Right atrium auricular region (tissue), 2 donors: ENCODE data around the gene NT5C3B. TPM values are rescaled to one million over a fixed set of nuclear protein-coding genes. Genes with fewer than 3 reads are reported as not detected.
A peak's percentile ranks its signal among the peaks of the same experiment; 100 is the strongest.
"Not testable (repeated sequence)": the region's sequence is repeated elsewhere in the genome, so short reads cannot be mapped to it uniquely, and the experiment has no call there.

Source experiments
- DNase-seq: peaks from one replicate; pipeline ENCODE4 v3.0.0-alpha.2; 2019; ENCODE audit warnings: low spot score
- H3K27ac ChIP-seq, 2 donors: fragments of 200-600 bp; sonication (generic); 1 replicate in 1 of 2; 2 replicates in 1 of 2; pipeline ENCODE4 v1.5.1; 2016 to 2019
- H3K27me3 ChIP-seq, 2 donors: fragments of 200-600 bp; sonication (generic); one replicate each; pipeline versions ENCODE4 v1.5.1 to v1.6.0; 2017 to 2019
- H3K36me3 ChIP-seq: fragments of 200-600 bp; sonication (generic); one replicate; pipeline ENCODE4 v1.5.1; 2016
- H3K4me1 ChIP-seq, 2 donors: fragments of 200-600 bp; sonication (generic); one replicate each; pipeline versions ENCODE4 v1.5.1 to v1.6.0; 2017 to 2019
- H3K4me3 ChIP-seq, 2 donors: fragments of 200-600 bp; sonication (generic); 1 replicate in 1 of 2; 2 replicates in 1 of 2; pipeline ENCODE4 v1.5.1; 2017 to 2019; ENCODE audit warnings: mild to moderate bottlenecking in 1 of 2, moderate library complexity in 1 of 2
- H3K9me3 ChIP-seq, 2 donors: fragments of 200-600 bp; sonication (generic); one replicate each; pipeline ENCODE4 v1.5.1; 2019
- total RNA-seq, 2 donors: library from RNA; depleted of rRNA; stranded (reverse); fragments of >200 nt; gene quantifications; one replicate each; pipeline ENCODE4 v1.1.0, GENCODE V29; 2016
- TF ChIP-seq, protein P1 (sequence below), 2 donors: fragments of 200-600 bp; sonication (generic); IDR thresholded peaks; one replicate each; pipeline ENCODE4 v1.5.1; 2019; ENCODE audit warnings: antibody characterized with exemption in 2 of 2

Gene NT5C3B
- total RNA-seq, 2 donors from 2014 or later, result 27.1 to 43.3 TPM

DNA sequence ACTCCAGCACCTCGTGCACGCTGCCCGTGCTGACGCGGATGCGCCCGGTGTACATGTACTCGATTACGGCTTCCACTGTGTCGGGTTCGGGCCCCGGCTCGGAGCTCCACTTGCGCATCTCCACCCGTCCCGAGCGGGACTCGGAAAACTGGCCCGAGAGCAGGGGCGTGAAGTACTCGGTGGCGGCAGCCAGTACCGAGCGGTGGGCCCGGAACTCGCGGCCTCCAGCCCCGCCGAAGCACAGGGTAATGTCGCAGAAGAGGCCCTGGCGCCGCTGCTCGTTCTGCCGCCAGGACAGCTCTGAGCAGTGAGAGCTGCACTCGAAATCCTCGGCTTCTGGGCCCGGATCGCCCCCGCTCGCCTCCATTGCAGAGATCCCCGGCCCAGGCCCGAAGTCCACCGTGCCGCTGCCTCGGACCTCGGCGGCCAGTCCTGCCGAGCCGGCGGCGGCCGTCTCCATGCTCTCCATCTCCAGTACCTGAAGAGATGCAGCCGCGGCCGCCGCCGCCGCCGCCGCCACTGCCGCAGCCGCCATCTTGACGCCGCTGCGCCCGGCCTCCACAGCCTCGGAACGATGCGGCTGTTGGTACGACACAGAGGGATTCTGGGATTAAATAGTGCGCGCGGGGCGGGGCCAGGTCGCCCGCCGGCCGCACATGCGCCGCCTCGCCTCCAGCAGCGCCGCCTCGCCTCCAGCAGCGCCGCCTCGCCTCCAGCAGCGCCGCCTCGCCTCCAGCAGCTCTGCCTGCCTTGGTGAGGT lies 29.0 kb upstream of the NT5C3B start, which contains the start of gene KLHL11:
KLHL11 (minus strand) TSS at position 588 of the 760 bp plus-strand sequence; CDS start at position 535, 53 bp downstream.
- H3K36me3 ChIP-seq, result peaks cover 22% of the 10 kb centered on the region
- peak within 1 kb of the TSS; percentile 94 to 100 for H3K4me3 ChIP-seq
- H3K27ac ChIP-seq, result peak within 1 kb of the TSS; percentile 93 to 97
- H3K9me3 ChIP-seq, result no peaks in the 10 kb centered on the region
- no peaks in the 10 kb centered on the region for H3K27me3 ChIP-seq
- peak; percentile 88 for DNase-seq
- TF ChIP-seq, protein P1, sequence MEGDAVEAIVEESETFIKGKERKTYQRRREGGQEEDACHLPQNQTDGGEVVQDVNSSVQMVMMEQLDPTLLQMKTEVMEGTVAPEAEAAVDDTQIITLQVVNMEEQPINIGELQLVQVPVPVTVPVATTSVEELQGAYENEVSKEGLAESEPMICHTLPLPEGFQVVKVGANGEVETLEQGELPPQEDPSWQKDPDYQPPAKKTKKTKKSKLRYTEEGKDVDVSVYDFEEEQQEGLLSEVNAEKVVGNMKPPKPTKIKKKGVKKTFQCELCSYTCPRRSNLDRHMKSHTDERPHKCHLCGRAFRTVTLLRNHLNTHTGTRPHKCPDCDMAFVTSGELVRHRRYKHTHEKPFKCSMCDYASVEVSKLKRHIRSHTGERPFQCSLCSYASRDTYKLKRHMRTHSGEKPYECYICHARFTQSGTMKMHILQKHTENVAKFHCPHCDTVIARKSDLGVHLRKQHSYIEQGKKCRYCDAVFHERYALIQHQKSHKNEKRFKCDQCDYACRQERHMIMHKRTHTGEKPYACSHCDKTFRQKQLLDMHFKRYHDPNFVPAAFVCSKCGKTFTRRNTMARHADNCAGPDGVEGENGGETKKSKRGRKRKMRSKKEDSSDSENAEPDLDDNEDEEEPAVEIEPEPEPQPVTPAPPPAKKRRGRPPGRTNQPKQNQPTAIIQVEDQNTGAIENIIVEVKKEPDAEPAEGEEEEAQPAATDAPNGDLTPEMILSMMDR (IDR thresholded peaks at IDR 0.05), result no peak
- peaks cover 0 to 37% of the 10 kb centered on the region in 2 donors for H3K4me1 ChIP-seq

DNA sequence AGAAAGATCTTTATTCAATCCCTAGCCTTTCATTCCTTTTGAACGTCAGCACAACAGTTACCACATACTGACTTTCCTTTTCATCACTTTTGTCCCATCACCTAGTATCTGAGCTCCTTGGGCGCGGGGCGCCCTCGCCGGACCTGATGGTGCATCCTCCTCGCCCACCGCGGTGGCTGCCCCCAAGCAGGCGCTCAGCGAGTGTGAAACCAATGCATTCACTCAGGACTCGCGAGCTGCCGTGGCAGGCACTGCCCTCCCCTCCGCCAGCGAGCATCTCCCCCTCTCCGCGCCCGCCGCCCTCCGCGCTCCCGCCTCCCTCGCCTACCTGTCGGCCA lies 28.4 kb upstream of the NT5C3B start:
- Histone ChIP-seq H3K9me3 (no peaks in the 10 kb centered on the region), H3K4me3 (peak overlapping the region; percentile 94 to 100), H3K4me1 (peaks cover 0 to 38% of the 10 kb centered on the region in 2 donors), H3K36me3 (peaks cover 18% of the 10 kb centered on the region), H3K27ac (peak overlapping the region; percentile 93 to 97), H3K27me3 (no peaks in the 10 kb centered on the region)
- TF ChIP-seq, protein P1 (IDR thresholded peaks at IDR 0.05), result no peak
- no peak for DNase-seq

DNA sequence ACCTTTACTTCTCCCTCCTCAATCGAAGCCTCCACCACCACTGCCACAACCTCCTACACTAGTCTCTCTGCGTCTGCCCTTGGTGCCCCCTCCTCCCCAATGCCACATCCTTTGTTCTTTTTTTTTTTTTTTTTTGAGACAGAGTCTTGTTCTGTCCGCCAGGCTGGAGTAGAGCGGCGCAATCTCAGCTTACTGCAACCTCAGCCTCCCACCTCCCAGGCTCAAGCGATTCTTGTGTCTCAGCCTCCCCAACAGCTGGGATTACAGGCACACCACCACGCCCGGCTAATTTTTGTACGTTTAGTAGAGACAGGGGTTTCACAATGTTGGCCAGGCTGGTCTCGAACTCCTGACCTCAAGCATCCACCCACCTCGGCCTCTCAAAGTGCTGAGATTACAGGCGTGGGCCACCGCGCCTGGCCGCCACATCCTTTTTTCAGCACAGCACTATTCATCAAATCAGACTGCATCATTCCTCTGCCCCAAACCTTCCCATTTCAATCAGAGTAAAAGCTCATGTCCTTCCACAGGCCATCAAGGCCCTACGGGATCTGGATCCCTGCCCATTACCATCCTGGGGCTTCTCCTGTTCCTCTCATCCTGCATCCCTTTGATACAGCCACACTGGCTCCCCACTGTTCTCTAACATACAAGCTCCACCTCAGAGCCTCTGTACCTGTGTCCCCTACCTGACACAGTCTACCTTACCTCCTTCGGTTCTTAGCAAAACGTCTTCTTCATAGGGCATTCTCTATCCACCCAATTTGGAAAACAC lies 27.2 kb upstream of the NT5C3B start:
- H3K4me3 ChIP-seq, result no peak overlapping the region
- TF ChIP-seq, protein P1 (IDR thresholded peaks at IDR 0.05), result no peak
- H3K4me1 ChIP-seq, result peaks cover 0 to 38% of the 10 kb centered on the region in 2 donors

DNA sequence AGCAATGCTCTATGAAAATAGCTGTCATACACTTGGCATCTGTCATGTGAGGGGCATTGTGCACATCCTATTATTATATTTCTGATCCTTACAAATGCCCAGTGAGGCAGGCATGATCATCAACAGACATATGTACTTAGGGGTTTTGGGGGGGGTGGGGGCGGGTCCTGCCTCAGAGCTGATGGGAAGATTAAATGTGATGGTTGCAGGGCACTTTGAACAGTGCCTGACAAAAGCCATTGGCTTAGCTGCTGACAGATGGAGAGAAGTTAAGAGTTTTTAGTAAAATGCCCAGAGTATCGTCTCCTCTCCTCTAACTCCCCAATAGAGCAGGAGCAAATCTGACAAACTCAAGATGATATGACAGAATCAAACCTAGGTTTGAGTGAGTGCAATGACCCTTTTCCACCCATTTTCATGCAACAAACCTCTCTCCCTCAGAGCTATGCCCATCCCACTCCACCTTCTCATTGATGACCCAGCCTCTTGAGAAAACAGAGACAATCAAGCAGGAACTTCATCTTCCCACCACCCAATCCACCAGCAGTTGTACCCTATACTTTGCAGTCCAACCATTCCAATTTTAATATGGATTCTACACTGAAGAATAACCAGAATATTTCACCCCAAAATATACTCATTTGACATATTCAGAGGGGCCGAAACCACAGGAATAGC lies 24.4 kb upstream of the NT5C3B start:
- Histone ChIP-seq H3K36me3 (no peaks in the 10 kb centered on the region), H3K4me1 (peaks cover 0 to 36% of the 10 kb centered on the region in 2 donors), H3K27me3 (no peaks in the 10 kb centered on the region), H3K27ac (no peak overlapping the region), H3K4me3 (no peak overlapping the region), H3K9me3 (no peaks in the 10 kb centered on the region)
- TF ChIP-seq, protein P1 (IDR thresholded peaks at IDR 0.05), result no peak
- DNase-seq, result no peak

More for the DNA sequence above, 27.2 kb upstream of the NT5C3B start:
- H3K36me3 ChIP-seq, result peaks cover 12% of the 10 kb centered on the region
- no peak for DNase-seq
- H3K9me3 ChIP-seq, result no peaks in the 10 kb centered on the region
- no peak overlapping the region for H3K27ac ChIP-seq
- H3K27me3 ChIP-seq, result no peaks in the 10 kb centered on the region

DNA sequence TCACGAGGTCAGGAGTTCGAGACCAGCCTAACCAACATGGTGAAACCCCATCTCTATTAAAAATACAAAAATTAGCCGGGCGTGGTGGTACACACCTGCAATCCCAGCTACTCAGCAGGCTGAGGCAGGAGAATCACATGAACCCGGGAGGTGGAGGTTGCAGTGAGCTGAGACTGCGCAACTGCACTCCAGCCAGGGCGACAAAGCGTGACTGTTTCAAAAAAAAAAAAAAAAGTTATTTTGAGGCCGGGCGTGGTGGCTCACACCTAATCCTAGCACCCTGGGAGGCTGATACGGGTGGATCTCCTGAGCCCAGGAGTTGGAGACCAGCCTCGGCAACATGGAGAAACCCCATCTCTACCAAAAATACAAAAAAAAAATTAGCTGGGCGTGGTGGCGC lies 15.3 kb upstream of the NT5C3B start:
- not testable (repeated sequence) for DNase-seq, H3K4me3 ChIP-seq, H3K27ac ChIP-seq, H3K9me3 ChIP-seq, H3K4me1 ChIP-seq, H3K27me3 ChIP-seq
- peaks cover 19% of the 10 kb centered on the region for H3K36me3 ChIP-seq
